ENCODE measurements around the gene TMEM9. TPM values are rescaled to one million over a fixed set of nuclear protein-coding genes. Genes with fewer than 3 reads are reported as not detected.

Gene TMEM9
- total RNA-seq, 1 donor = 52.2 TPM

DNA sequence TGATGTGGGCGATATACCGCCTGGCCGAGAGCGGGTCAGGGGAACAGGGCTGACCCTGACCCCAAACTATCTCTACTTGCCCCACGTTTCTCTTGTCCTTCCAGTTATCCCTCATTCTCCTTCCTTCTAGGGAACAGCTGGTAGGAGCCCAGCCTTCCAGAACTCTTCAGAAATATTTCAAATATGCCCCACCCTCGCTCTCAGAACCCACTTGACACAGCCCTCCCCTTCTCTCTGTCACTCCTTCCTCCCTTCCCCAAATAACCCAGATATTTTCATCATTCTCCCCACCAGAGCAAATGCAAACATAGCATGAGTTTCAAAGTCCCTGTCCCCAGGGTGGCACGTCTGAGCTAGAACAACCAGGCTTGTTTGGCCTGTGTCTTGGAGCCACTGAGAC, 43.1 kb downstream of the TMEM9 start:
- no peak for DNase-seq (ENCODE audit: low read depth)
- H3K4me3 ChIP-seq (ENCODE audit: low read depth, low read length) = no peak overlapping the region
- TF ChIP-seq, protein P1, sequence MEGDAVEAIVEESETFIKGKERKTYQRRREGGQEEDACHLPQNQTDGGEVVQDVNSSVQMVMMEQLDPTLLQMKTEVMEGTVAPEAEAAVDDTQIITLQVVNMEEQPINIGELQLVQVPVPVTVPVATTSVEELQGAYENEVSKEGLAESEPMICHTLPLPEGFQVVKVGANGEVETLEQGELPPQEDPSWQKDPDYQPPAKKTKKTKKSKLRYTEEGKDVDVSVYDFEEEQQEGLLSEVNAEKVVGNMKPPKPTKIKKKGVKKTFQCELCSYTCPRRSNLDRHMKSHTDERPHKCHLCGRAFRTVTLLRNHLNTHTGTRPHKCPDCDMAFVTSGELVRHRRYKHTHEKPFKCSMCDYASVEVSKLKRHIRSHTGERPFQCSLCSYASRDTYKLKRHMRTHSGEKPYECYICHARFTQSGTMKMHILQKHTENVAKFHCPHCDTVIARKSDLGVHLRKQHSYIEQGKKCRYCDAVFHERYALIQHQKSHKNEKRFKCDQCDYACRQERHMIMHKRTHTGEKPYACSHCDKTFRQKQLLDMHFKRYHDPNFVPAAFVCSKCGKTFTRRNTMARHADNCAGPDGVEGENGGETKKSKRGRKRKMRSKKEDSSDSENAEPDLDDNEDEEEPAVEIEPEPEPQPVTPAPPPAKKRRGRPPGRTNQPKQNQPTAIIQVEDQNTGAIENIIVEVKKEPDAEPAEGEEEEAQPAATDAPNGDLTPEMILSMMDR (IDR thresholded peaks at IDR 0.05; ENCODE audit: insufficient read depth, low read depth, low read length) = no peak

DNA sequence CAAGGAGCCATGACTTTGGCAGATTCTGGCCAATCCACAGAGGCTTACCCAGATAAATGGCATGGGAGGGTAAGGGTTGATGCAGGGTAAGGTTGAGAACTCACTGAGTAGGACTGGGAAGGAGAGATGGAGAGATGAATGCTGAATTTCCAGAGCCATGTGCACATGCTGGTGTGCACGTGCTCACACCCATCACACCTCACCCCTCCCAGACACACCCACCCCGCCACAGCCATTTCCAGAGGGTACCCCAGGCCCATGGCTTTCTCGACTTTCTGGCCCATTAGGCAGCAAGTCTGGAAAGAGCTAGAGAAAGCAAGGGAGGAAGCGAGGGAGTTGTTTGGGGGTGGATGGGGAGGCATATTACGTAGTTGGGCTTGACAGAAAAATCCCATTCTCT, 43.7 kb downstream of the TMEM9 start:
- DNase-seq (ENCODE audit: low read depth) = no peak
- H3K4me3 ChIP-seq (ENCODE audit: low read depth, low read length) = no peak overlapping the region
- TF ChIP-seq, protein P1 (IDR thresholded peaks at IDR 0.05; ENCODE audit: insufficient read depth, low read depth, low read length) = no peak

DNA sequence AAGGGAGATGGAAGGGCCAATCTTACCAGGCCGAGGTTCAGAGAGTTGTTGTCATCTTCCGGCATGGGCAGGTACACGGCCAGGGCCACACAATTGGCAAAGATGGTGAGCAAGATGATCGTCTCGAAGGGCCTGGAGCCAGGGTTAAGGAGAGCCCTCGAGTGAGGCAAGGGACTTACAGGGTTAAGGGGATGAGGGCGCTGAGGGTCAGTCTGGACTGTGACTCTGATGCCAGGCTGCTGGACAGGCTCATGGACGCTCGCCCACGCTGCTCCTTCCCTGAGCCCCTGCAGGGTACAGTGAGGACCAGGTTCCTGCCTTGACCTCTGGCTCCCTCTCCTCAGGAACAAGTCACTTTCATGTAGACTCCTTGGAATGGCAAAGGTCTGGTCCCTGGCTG, 44.1 kb downstream of the TMEM9 start:
- TF ChIP-seq, protein P1 (IDR thresholded peaks at IDR 0.05; ENCODE audit: insufficient read depth, low read depth, low read length) = no peak
- no peak for DNase-seq (ENCODE audit: low read depth)

DNA sequence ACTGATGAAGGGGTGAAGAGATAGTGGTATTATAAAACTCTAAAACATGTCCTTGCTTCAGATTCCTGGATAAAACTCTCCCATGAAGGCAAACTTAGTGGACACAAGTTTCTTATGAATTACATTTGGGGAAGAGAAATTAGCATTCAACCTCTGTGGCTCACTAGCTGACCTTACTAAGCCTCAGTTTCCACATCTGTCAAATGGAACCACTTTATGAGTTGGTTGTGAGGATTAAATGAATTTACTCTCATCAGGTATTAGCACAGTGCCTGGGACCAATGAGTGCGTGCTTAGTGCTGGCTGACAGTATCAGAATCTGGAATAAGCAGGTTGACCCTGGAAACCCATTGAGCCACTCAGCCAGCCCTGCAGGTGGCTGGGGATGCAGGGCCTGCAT, 44.6 kb downstream of the TMEM9 start:
- DNase-seq (ENCODE audit: low read depth) = no peak
- TF ChIP-seq, protein P1 (IDR thresholded peaks at IDR 0.05; ENCODE audit: insufficient read depth, low read depth, low read length) = no peak
- H3K4me3 ChIP-seq (ENCODE audit: low read depth, low read length) = no peak overlapping the region

More for the DNA sequence above, 44.1 kb downstream of the TMEM9 start:
- no peak overlapping the region for H3K4me3 ChIP-seq (ENCODE audit: low read depth, low read length)

DNA sequence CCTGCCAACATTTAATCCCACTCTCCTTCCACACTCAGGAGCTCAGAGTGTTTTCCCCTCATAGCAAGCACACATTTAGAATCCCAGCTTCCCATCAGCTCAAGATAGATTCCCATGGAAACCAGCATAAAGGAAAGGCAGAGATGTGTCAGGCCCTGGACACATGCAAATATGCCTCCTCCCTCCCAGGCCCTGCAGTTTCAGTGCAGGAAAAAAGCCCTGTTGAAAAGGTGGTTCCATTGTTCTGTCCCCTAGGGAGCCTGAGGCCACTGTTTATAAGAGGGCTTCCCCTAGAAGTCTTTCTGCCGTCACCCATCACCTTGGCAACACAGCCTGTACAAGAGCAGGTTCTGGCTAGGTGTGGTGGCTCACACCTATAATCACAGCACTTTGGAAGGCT, 45.7 kb downstream of the TMEM9 start:
- DNase-seq (ENCODE audit: low read depth) = no peak
- H3K4me3 ChIP-seq (ENCODE audit: low read depth, low read length) = no peak overlapping the region
- TF ChIP-seq, protein P1 (IDR thresholded peaks at IDR 0.05; ENCODE audit: insufficient read depth, low read depth, low read length) = no peak

DNA sequence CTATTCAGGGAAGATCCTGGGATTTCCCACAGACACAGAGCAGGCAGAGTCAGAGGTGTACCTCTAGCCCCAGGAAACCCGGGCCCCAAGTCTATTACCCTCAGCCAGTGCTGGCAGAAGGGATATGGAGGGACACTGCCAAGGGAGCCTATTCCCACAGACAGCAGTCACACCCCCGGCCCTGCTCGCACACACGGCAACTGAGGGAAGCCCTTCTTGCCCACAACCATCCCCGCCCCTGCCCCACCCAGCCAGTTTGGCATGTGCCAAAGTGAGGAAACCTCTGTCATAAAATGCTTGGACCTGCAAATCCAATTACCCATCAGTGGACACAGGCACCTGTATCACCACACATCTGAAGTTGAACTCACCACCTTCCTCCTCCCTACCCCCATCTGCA, 48.6 kb downstream of the TMEM9 start:
- H3K4me3 ChIP-seq (ENCODE audit: low read depth, low read length) = no peak overlapping the region
- no peak for DNase-seq (ENCODE audit: low read depth)
- TF ChIP-seq, protein P1 (IDR thresholded peaks at IDR 0.05; ENCODE audit: insufficient read depth, low read depth, low read length) = no peak

DNA sequence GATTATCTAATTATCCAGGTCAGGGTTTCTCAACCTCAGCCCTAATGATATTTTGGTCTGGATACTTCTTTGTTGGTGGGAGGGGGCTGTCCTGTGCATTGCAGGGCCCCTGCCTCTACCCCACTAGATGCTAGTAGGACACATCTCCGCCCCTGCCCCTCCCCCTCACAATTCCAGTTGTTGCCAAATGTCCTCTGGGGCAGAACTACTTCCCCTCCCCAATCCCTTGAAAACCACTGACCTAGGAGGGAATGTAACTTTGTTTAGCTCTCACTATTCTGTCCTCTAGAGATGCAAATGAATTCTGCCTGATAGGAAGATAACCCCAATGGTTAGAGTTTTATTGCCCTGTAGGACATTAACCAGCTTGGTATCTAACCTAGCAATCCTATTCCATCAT, 50.1 kb downstream of the TMEM9 start:
- no peak overlapping the region for H3K4me3 ChIP-seq (ENCODE audit: low read depth, low read length)
- DNase-seq (ENCODE audit: low read depth) = no peak
- TF ChIP-seq, protein P1 (IDR thresholded peaks at IDR 0.05; ENCODE audit: insufficient read depth, low read depth, low read length) = no peak
